K562 (cell line): Measurements from ENCODE around the gene ARID3A. TPM values are rescaled to one million over a fixed set of nuclear protein-coding genes. Genes with fewer than 3 reads are reported as not detected.

ENCODE experiments used
- ATAC-seq: fragments of 200-7000 bp; cut with Tn5 transposase; 3 replicates; pipeline ENCODE4 v1.9.1; 2020; ENCODE audit warnings: moderate library complexity
- Bru-seq: library from RNA; stranded (reverse); fragments of 400-500 nt; gene quantifications from one replicate; lab custom pipeline; 2021; lab: Mats Ljungman, UMichigan
- BruChase-seq, 2 experiments: library from RNA; stranded (reverse); fragments of 400-500 nt; gene quantifications; one replicate each; lab custom pipeline; 2021; lab: Mats Ljungman, UMichigan
- BruUV-seq: library from RNA; stranded (reverse); fragments of 400-500 nt; replicated peaks from 2 replicates; lab custom pipeline; 2021; lab: Mats Ljungman, UMichigan
- CTCF ChIA-PET: fragments of 300-600 bp; formaldehyde crosslinking; extraction: SDS; loops from one replicate; lab custom pipeline; 2021; ENCODE audit warnings: low intra/inter-chr PET ratio; lab: Yijun Ruan, JAX
- POLR2A ChIA-PET: fragments of 300-600, 350-650 bp; sonication (Branson Sonifier 250); formaldehyde crosslinking; extraction: SDS; loops from one replicate; lab custom pipeline; 2021; ENCODE audit warnings: antibody characterized with exemption, inconsistent platforms; lab: Yijun Ruan, JAX
- DNase-seq, 4 experiments: peaks; one replicate each; pipeline versions ENCODE4 v3.0.0 to v3.0.0-alpha.2; 2011 to 2018; ENCODE audit warnings: low spot score in 3 of 4, mixed read lengths in 3 of 4; ENCODE audit errors: extremely low read depth in 1 of 4
- FAIRE-seq: peaks from 2 replicates; lab custom pipeline; 2011; peaks lifted over from hg19 to GRCh38; lab: Jason Lieb, UNC
- H2AFZ ChIP-seq: 2 replicates; pipeline ENCODE4 v1.6.0; 2011; ENCODE audit warnings: low read depth, low read length, control low read depth, inconsistent platforms
- H3K27ac ChIP-seq: fragments of 200-600 bp; 3 replicates; pipeline ENCODE4 v1.8.0; 2011; ENCODE audit warnings: low read depth, mild to moderate bottlenecking, control low read depth, inconsistent platforms, low read length, moderate library complexity, mixed read lengths; ENCODE audit errors: extremely low read depth
- H3K27me3 ChIP-seq, 2 experiments: fragments of 300-600 bp in 1 of 2; 2 replicates in 1 of 2; 3 replicates in 1 of 2; pipeline versions ENCODE4 v1.6.0 to v1.8.0; 2011; ENCODE audit warnings: inconsistent platforms in 2 of 2, low read length in 2 of 2, mild to moderate bottlenecking in 1 of 2, mixed read lengths in 1 of 2, moderate library complexity in 1 of 2; ENCODE audit not compliant: control insufficient read depth in 2 of 2, insufficient read depth in 2 of 2
- H3K36me3 ChIP-seq: fragments of 300-600 bp; 3 replicates; pipeline ENCODE4 v1.8.0; 2011; ENCODE audit warnings: mild to moderate bottlenecking, low read length, inconsistent platforms; ENCODE audit not compliant: control insufficient read depth, insufficient read depth
- H3K4me1 ChIP-seq, 2 experiments: fragments of 200-600 bp in 1 of 2; replicated peaks in 1 of 2; 2 replicates in 1 of 2; 3 replicates in 1 of 2; pipeline versions ENCODE4 v1.5.1 to v1.8.0; 2011; ENCODE audit warnings: inconsistent platforms in 2 of 2, low read length in 2 of 2, mild to moderate bottlenecking in 1 of 2, mixed read lengths in 1 of 2, moderate library complexity in 1 of 2; ENCODE audit not compliant: control insufficient read depth in 2 of 2, insufficient read depth in 2 of 2
- H3K4me2 ChIP-seq: 2 replicates; pipeline ENCODE4 v1.6.1; 2011; ENCODE audit warnings: low read length, control low read depth, inconsistent platforms, mixed read lengths; ENCODE audit not compliant: insufficient read depth
- H3K4me3 ChIP-seq: fragments of 200-600 bp; sonication (generic), shearing (Covaris generic); 2 replicates; pipeline ENCODE4 v1.5.1; 2016; ENCODE audit warnings: control low read depth, inconsistent platforms
- H3K79me2 ChIP-seq: fragments of 200-600 bp; 3 replicates; pipeline ENCODE4 v1.8.0; 2011; ENCODE audit warnings: low read length, inconsistent platforms; ENCODE audit not compliant: control insufficient read depth, insufficient read depth
- H3K9ac ChIP-seq, 2 experiments: 2 replicates each; pipeline versions ENCODE4 v1.6.0 to v1.6.1; 2011; ENCODE audit warnings: low read depth in 2 of 2, low read length in 2 of 2, control low read depth in 1 of 2, inconsistent platforms in 1 of 2, mild to moderate bottlenecking in 1 of 2, mixed read lengths in 1 of 2; ENCODE audit not compliant: insufficient read depth in 1 of 2
- H3K9me1 ChIP-seq: one replicate; pipeline ENCODE4 v1.6.0; 2011; ENCODE audit warnings: inconsistent platforms, mild to moderate bottlenecking, low read length, moderate library complexity; ENCODE audit not compliant: control insufficient read depth, insufficient read depth
- H3K9me3 ChIP-seq: replicated peaks from 2 replicates; pipeline ENCODE4 v1.5.1; 2011; ENCODE audit warnings: low read depth, low read length, inconsistent platforms; ENCODE audit not compliant: control insufficient read depth, insufficient read depth
- H4K20me1 ChIP-seq: replicated peaks from 2 replicates; pipeline ENCODE4 v1.6.1; 2011; ENCODE audit warnings: low read length, inconsistent platforms, mixed read lengths; ENCODE audit not compliant: control insufficient read depth, insufficient read depth
- ATF7 ChIP-seq: fragments of 450-650 bp; IDR thresholded peaks from 2 replicates; pipeline ENCODE4 v1.7.1; 2014; ENCODE audit warnings: mild to moderate bottlenecking, moderate library complexity
- FOXJ2 ChIP-seq: fragments of 200-800 bp; sonication (Bioruptor generic); IDR thresholded peaks from 2 replicates; pipeline ENCODE4 v1.6.1; 2016; ENCODE audit warnings: missing genetic modification characterization, missing compliant biosample characterization
- KAT7 ChIP-seq: sonication (generic); formaldehyde crosslinking; IDR thresholded peaks from 2 replicates; pipeline ENCODE4 v1.8.0; 2022; ENCODE audit warnings: missing genetic modification reagents, mild to moderate bottlenecking, borderline replicate concordance
- PRPF4 ChIP-seq: fragments of 200-400 bp; formaldehyde crosslinking; IDR thresholded peaks from one replicate; pipeline ENCODE4 v1.6.1; 2017; ENCODE audit warnings: low read length, low read depth, mild to moderate bottlenecking; ENCODE audit not compliant: insufficient read depth, poor library complexity, severe bottlenecking
- RBM15 ChIP-seq: fragments of 200-400 bp; formaldehyde crosslinking; IDR thresholded peaks from 2 replicates; pipeline ENCODE4 v1.6.1; 2018; ENCODE audit warnings: mild to moderate bottlenecking, low read length, moderate library complexity; ENCODE audit not compliant: insufficient read depth
- RNF2 ChIP-seq: sonication (generic); IDR thresholded peaks from 2 replicates; pipeline ENCODE4 v1.6.1; 2016
- RUNX1 ChIP-seq: sonication (generic); IDR thresholded peaks from 2 replicates; pipeline ENCODE4 v1.6.1; 2016; ENCODE audit warnings: antibody characterized with exemption, low read depth
- ZNF57 ChIP-seq: fragments of 450-650 bp; formaldehyde crosslinking; IDR thresholded peaks from 2 replicates; pipeline ENCODE4 v1.4.0; 2020; ENCODE audit warnings: mild to moderate bottlenecking, moderate library complexity
- WGBS: fragments of 100-300 bp; shearing (Covaris generic); methylation state at CpG from one replicate; pipeline ENCODE4 v1.1.6; 2016; ENCODE audit warnings: low coverage, mixed read lengths; ENCODE audit not compliant: insufficient coverage; ENCODE audit errors: missing lambda C conversion rate; 5-methylcytosine and 5-hydroxymethylcytosine counted together
- in situ Hi-C: fragments of 300-500 bp; cut with MboI; formaldehyde crosslinking; loops from 4 replicates; pipeline ENCODE4 v1.15.0; 2018; ENCODE audit warnings: inconsistent platforms, mixed read lengths
- intact Hi-C: fragments of 100-400 bp; cut with micrococcal nuclease; formaldehyde crosslinking; loops from 2 replicates; pipeline ENCODE4 v1.14.2; 2022
- long read RNA-seq, 3 experiments: library from polyadenylated mRNA in 2 of 3; library from RNA in 1 of 3; unstranded in 2 of 3; stranded (forward) in 1 of 3; transcript quantifications; one replicate each; pipeline ENCODE4 v2.0.0, GENCODE V29; 2019 to 2022
- polyA minus RNA-seq, 3 experiments: library from RNA; depleted of rRNA, polyadenylated mRNA; stranded (reverse); fragments of >200 nt; gene quantifications; 2 replicates each; pipeline ENCODE4 v1.2.3, GENCODE V29; 2011
- polyA plus RNA-seq, 8 experiments: library from polyadenylated mRNA; depleted of rRNA in 4 of 8; stranded (reverse) in 5 of 8; unstranded in 3 of 8; fragments of >200 nt; fragmentation: Nextera tagmentation in 2 of 8; fragmentation: Illumina TruSeq in 1 of 8; extraction: Ambion mirVana in 2 of 8; extraction: Trizol in 1 of 8; gene quantifications; 2 replicates each; pipeline versions ENCODE4 v1.2.1 to v1.2.3, GENCODE V29; 2011 to 2014; ENCODE audit warnings: inconsistent platforms in 1 of 8, missing spikeins in 1 of 8
- total RNA-seq, 7 experiments: library from RNA; depleted of rRNA in 6 of 7; stranded (reverse); fragments of >200 nt in 6 of 7; fragmentation: Illumina TruSeq in 2 of 7; extraction: Trizol in 2 of 7; gene quantifications; 2 replicates each; pipeline versions ENCODE4 v1.2.1 to v1.2.3, GENCODE V29; 2011 to 2021; ENCODE audit warnings: low replicate concordance in 1 of 7
- TF ChIP-seq, protein P1 (sequence below): sonication (generic); formaldehyde crosslinking; IDR thresholded peaks from 2 replicates; pipeline ENCODE4 v1.8.0; 2023; ENCODE audit warnings: mild to moderate bottlenecking, missing genetic modification reagents
- TF ChIP-seq, protein P2 (sequence below): fragments of 450-650 bp; formaldehyde crosslinking; IDR thresholded peaks from 2 replicates; pipeline ENCODE4 v1.4.0; 2020; ENCODE audit warnings: mild to moderate bottlenecking, mixed read lengths

The ARID3A gene, protein sequence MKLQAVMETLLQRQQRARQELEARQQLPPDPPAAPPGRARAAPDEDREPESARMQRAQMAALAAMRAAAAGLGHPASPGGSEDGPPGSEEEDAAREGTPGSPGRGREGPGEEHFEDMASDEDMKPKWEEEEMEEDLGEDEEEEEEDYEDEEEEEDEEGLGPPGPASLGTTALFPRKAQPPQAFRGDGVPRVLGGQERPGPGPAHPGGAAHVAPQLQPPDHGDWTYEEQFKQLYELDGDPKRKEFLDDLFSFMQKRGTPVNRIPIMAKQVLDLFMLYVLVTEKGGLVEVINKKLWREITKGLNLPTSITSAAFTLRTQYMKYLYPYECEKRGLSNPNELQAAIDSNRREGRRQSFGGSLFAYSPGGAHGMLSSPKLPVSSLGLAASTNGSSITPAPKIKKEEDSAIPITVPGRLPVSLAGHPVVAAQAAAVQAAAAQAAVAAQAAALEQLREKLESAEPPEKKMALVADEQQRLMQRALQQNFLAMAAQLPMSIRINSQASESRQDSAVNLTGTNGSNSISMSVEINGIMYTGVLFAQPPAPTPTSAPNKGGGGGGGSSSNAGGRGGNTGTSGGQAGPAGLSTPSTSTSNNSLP
- 89.0 and 254 TPM in 2 replicates for total RNA-seq (2011; cell fraction: chromatin; rRNA removed; ENCODE audit: low replicate concordance)
- 180 and 206 TPM in 2 replicates for total RNA-seq (2011; cell fraction: nucleolus; rRNA removed)
- 120 and 121 TPM in 2 replicates for total RNA-seq (2011; cell fraction: nucleoplasm; rRNA removed)
- 55.2 and 62.0 TPM in 2 replicates for total RNA-seq (2014; rRNA removed)
- total RNA-seq (2014; rRNA removed; fragmentation: Illumina TruSeq; extraction: Trizol): 14.8 and 16.4 TPM in 2 replicates
- 39.0 and 41.3 TPM in 2 replicates for total RNA-seq (2015; rRNA removed; fragmentation: Illumina TruSeq; extraction: Trizol)
- 97.2 and 118 TPM in 2 replicates for total RNA-seq (2021)
- polyA plus RNA-seq (2011; rRNA removed): 27.9 and 44.1 TPM in 2 replicates
- 43.2 and 88.8 TPM in 2 replicates for polyA plus RNA-seq (2011; cell fraction: cytosol; rRNA removed)
- 58.8 and 128 TPM in 2 replicates for polyA plus RNA-seq (2011; cell fraction: nucleus; rRNA removed)
- polyA plus RNA-seq (2012): 49.0 and 52.3 TPM in 2 replicates
- 31.2 and 62.4 TPM in 2 replicates for polyA plus RNA-seq (2014; fragmentation: Illumina TruSeq; extraction: Trizol)
- 1 to 10 TPM; 1.4 to 2.0 TPM for polyA plus RNA-seq (2014; fragmentation: Nextera tagmentation; extraction: Ambion mirVana)
- polyA plus RNA-seq (2014; rRNA removed): 31.0 and 46.7 TPM in 2 replicates
- polyA minus RNA-seq (2011; rRNA and poly(A)+ RNA removed): 36.2 and 53.3 TPM in 2 replicates
- 119 and 167 TPM in 2 replicates for polyA minus RNA-seq (2011; cell fraction: cytosol; rRNA and poly(A)+ RNA removed)
- polyA minus RNA-seq (2011; cell fraction: nucleus; rRNA and poly(A)+ RNA removed): 45.8 and 47.4 TPM in 2 replicates
- percentile 68 among the genes with signal in this experiment for Bru-seq, nascent RNA
- percentile 76 among the genes with signal in this experiment for BruChase-seq, experiment 1, labeled RNA remaining after a 2-hour chase
- percentile 81 among the genes with signal in this experiment for BruChase-seq, experiment 2, labeled RNA remaining after a 6-hour chase
- long read RNA-seq, experiment 1, full-length matches to known transcripts: 9 of 734 reads
- long read RNA-seq, experiment 1, partial matches to known transcripts: 477 of 734 reads
- long read RNA-seq, experiment 1, other reads (novel, unspliced or antisense): 248 of 734 reads
- long read RNA-seq, experiment 2, full-length matches to known transcripts: 2 of 95 reads
- long read RNA-seq, experiment 2, partial matches to known transcripts: 24 of 95 reads
- long read RNA-seq, experiment 2, other reads (novel, unspliced or antisense): 69 of 95 reads
- long read RNA-seq, experiment 3, partial matches to known transcripts: 3 of 57 reads
- long read RNA-seq, experiment 3, other reads (novel, unspliced or antisense): 54 of 57 reads

DNA sequence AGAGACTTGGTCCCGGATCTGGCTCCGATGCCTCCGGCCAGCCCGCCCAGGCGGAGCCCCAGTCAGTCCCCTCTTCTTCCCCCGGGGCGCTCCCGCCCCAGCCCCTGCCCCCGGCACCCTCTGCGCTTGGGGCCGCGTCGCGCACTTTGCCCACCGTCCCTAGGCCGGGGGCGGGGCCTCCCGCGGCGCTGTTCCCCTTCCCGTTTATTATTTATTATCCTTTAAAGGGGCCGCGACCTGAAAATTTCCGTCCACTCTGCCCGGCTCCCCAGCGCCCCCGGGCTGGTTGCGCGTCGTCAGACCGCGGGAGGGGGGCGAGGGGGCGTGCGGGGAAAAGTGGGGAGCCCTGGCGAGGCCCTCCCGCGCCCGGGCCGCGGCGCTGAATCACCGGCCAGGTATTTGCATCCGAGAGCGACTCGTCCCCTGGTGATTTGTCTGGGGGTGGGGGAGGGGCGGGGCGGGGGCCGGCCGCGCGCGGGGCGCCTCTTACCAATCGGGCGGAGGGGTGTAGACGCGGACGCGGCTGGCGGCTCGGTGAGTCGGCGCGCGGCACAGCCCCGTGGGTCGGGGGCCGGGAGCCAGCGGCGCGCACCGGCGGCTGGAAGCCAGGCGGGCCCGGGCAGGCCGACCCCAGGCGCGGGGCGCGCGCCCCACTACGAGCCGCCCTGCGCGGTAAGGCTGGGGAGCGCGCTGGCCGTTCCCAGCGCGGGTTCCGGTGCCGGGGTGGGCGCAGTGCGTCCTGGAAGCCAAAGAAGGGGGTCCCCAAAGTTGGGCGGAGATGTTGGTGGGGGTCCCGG is at the start of gene ARID3A:
TSS of gene ARID3A (plus strand) at position 510 of the 797 bp plus-strand sequence. CDS start 3,494 bp downstream, outside the sequence.
- Histone ChIP-seq H4K20me1 (no peaks in the 10 kb centered on the region; the same call in 1 of the 2 replicates), H3K9me1 (no peaks in the 10 kb centered on the region), H3K36me3 (peaks cover 25% of the 10 kb centered on the region; the same call in 2 of the 3 replicates), H3K4me1 (peaks cover 8 to 71% of the 10 kb centered on the region in 2 experiments; a peak in 4 of 5 replicates), H3K4me2 (peak within 1 kb of the TSS; percentile 95), H3K27me3 (no peaks in the 10 kb centered on the region), H3K4me3 (peak within 1 kb of the TSS; percentile 99), H2AFZ (peak within 1 kb of the TSS; percentile 82), H3K79me2 (peaks cover 66% of the 10 kb centered on the region), H3K9ac (peak within 1 kb of the TSS; percentile 87 to 99), H3K9me3 (no peaks in the 10 kb centered on the region), H3K27ac (peak within 1 kb of the TSS; percentile 97)
- BruUV-seq: no TSS peak
- CTCF ChIA-PET: interaction anchor here (0.6 to 8.8 kb wide), 2 partner anchors 57 to 78 kb away, joined by 3 to 158 read pairs; partner anchors contain the start of gene WDR18
- FAIRE-seq (no peak), ATAC-seq (peak; percentile 83), DNase-seq (peak; percentile 77 to 94 (median 87))
- in situ Hi-C loops (no loop called here), intact Hi-C loops (loop anchor here (1.0 to 2.0 kb wide), 2 partner anchors 29 to 55 kb away; no protein-coding TSS in a partner anchor)
- 0% methylated on average over 21 of the region's 97 CpGs for WGBS
- POLR2A ChIA-PET: interaction anchor here (0.5 to 4.2 kb wide), 5 partner anchors 56 to 344 kb away, joined by 3 to 24 read pairs (median 3); partner anchors contain the start of genes RNU6-2 and WDR18
- TF ChIP-seq PRPF4: peak; percentile 52
- peak; percentile 52; the same call in 1 of the 2 replicates for TF ChIP-seq RNF2
- no peak for TF ChIP-seq ZNF57 (CRISPR knock-in tag)
- no peak for TF ChIP-seq RUNX1
- TF ChIP-seq ATF7: peak; percentile 75; the same call in 1 of the 2 replicates
- TF ChIP-seq, protein P1, sequence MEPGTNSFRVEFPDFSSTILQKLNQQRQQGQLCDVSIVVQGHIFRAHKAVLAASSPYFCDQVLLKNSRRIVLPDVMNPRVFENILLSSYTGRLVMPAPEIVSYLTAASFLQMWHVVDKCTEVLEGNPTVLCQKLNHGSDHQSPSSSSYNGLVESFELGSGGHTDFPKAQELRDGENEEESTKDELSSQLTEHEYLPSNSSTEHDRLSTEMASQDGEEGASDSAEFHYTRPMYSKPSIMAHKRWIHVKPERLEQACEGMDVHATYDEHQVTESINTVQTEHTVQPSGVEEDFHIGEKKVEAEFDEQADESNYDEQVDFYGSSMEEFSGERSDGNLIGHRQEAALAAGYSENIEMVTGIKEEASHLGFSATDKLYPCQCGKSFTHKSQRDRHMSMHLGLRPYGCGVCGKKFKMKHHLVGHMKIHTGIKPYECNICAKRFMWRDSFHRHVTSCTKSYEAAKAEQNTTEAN: no peak
- TF ChIP-seq FOXJ2 (tag): no peak
- TF ChIP-seq RBM15: no peak
- TF ChIP-seq, protein P2, sequence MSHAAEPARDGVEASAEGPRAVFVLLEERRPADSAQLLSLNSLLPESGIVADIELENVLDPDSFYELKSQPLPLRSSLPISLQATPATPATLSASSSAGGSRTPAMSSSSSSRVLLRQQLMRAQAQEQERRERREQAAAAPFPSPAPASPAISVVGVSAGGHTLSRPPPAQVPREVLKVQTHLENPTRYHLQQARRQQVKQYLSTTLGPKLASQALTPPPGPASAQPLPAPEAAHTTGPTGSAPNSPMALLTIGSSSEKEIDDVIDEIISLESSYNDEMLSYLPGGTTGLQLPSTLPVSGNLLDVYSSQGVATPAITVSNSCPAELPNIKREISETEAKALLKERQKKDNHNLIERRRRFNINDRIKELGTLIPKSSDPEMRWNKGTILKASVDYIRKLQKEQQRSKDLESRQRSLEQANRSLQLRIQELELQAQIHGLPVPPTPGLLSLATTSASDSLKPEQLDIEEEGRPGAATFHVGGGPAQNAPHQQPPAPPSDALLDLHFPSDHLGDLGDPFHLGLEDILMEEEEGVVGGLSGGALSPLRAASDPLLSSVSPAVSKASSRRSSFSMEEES: no peak
- TF ChIP-seq KAT7 (CRISPR knock-in tag): peak; percentile 6; the same call in 1 of the 2 replicates
